Panc1 (cell line): Measurements from ENCODE around the gene ZKSCAN4. TPM values are rescaled to one million over a fixed set of nuclear protein-coding genes. Genes with fewer than 3 reads are reported as not detected.

Experiments used
- ATAC-seq: fragments of 200-7000 bp; cut with Tn5 transposase; 2 replicates; pipeline ENCODE4 v1.9.1; 2020; ENCODE audit warnings: mild to moderate bottlenecking, moderate library complexity
- BruUV-seq: library from RNA; stranded (reverse); fragments of 400-500 nt; replicated peaks from 2 replicates; lab custom pipeline; 2021; lab: Mats Ljungman, UMichigan
- CTCF ChIA-PET: fragments of 300-600 bp; sonication (Branson Sonifier 250); formaldehyde crosslinking; loops from one replicate; lab custom pipeline; 2022; ENCODE audit warnings: antibody characterized with exemption; lab: Charles Lee
- POLR2A ChIA-PET: fragments of 300-600 bp; sonication (Branson Sonifier 250); formaldehyde crosslinking; loops from one replicate; lab custom pipeline; 2022; ENCODE audit warnings: antibody characterized with exemption; lab: Charles Lee
- DNase-seq: peaks from one replicate; pipeline ENCODE4 v3.0.0-alpha.2; 2010; ENCODE audit warnings: low read depth, low spot score
- H3K27ac ChIP-seq: 2 replicates; pipeline ENCODE4 v1.5.1; 2011; ENCODE audit warnings: mild to moderate bottlenecking, low read length, inconsistent platforms
- H3K27me3 ChIP-seq: fragments of 200-500 bp; sonication (Bioruptor generic); 2 replicates; pipeline ENCODE4 v1.6.0; 2014; ENCODE audit warnings: low read length, inconsistent platforms; ENCODE audit not compliant: control insufficient read depth, insufficient read depth
- H3K36me3 ChIP-seq: fragments of 200-500 bp; sonication (Bioruptor generic); 2 replicates; pipeline ENCODE4 v1.5.1; 2014; ENCODE audit warnings: inconsistent platforms, mild to moderate bottlenecking, low read length, moderate library complexity; ENCODE audit not compliant: control insufficient read depth, insufficient read depth
- H3K4me1 ChIP-seq: 2 replicates; pipeline ENCODE4 v1.5.1; 2011; ENCODE audit warnings: inconsistent platforms, mild to moderate bottlenecking, low read length, moderate library complexity; ENCODE audit not compliant: control insufficient read depth, insufficient read depth
- H3K4me3 ChIP-seq, 2 experiments: 2 replicates each; pipeline ENCODE4 v1.5.1; 2011 to 2012; ENCODE audit warnings: low read depth in 2 of 2, low read length in 2 of 2, mild to moderate bottlenecking in 2 of 2, inconsistent platforms in 1 of 2, moderate library complexity in 1 of 2
- H3K9me3 ChIP-seq: fragments of 200-500 bp; sonication (Bioruptor generic); 2 replicates; pipeline ENCODE4 v1.5.1; 2014; ENCODE audit warnings: low read depth, mild to moderate bottlenecking, inconsistent platforms, low read length, moderate library complexity; ENCODE audit not compliant: control insufficient read depth, insufficient read depth
- CTCF ChIP-seq: fragments of 450-650 bp; IDR thresholded peaks from 2 replicates; pipeline ENCODE4 v1.5.1; 2017; ENCODE audit warnings: mild to moderate bottlenecking
- POLR2AphosphoS5 ChIP-seq: IDR thresholded peaks from 2 replicates; pipeline ENCODE4 v1.6.1; 2012; ENCODE audit warnings: mild to moderate bottlenecking, low read depth, low read length, moderate library complexity
- REST ChIP-seq, 2 experiments: IDR thresholded peaks; 2 replicates each; pipeline ENCODE4 v1.6.1; 2011 to 2012; ENCODE audit warnings: low read depth in 2 of 2, control low read depth in 1 of 2, low read length in 1 of 2, mild to moderate bottlenecking in 1 of 2, moderate library complexity in 1 of 2; ENCODE audit not compliant: insufficient read depth in 1 of 2
- SIN3A ChIP-seq: IDR thresholded peaks from 2 replicates; pipeline ENCODE4 v1.6.1; 2012; ENCODE audit warnings: low read depth, mild to moderate bottlenecking, low read length, moderate library complexity, borderline replicate concordance; ENCODE audit not compliant: insufficient read depth
- TCF7L2 ChIP-seq: IDR thresholded peaks from 2 replicates; pipeline ENCODE4 v1.6.1; 2011; ENCODE audit warnings: mild to moderate bottlenecking, low read depth, low read length, inconsistent platforms
- in situ Hi-C: cut with HindIII; loops from 2 replicates; pipeline ENCODE4 v1.10.0; 2016; ENCODE audit warnings: low sequenced_read_pairs, low pct_unique_long_range_greater_than_20kb
- intact Hi-C: fragments of 100-400 bp; cut with micrococcal nuclease; formaldehyde crosslinking; loops from one replicate; pipeline ENCODE4 v1.10.0; 2022; ENCODE audit not compliant: unreplicated experiment
- total RNA-seq: library from RNA; stranded (reverse); gene quantifications from one replicate; pipeline ENCODE4 v1.2.1, GENCODE V29; 2021; ENCODE audit not compliant: unreplicated experiment

ZKSCAN4 gene
- total RNA-seq, 1 experiment from 2014 or later = 4.4 TPM

DNA sequence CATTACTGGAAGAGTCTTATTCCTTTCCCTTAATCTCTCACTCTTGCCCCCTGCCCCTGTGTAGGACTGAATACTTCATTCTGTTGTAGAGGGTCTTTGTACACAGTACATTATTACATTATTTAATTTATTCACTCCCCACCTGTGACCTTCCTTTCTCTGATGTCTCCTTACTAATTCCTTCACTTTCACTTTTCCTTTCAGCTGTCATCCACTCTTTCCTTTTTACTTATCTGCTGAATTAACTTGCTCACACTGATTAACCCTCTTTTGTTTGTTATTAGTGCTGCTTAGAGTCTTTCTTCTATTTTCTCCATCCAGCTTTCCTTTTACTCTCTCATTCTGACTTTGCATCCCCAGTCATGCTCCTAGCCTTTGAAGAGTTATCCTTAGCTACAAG is 22.8 kb upstream of the ZKSCAN4 start:
- ChIA-PET POLR2A (no interaction called here), CTCF (interaction anchor here (1.0 kb wide), 1 partner anchor 81 kb away, joined by 3 read pairs; no protein-coding TSS in a partner anchor)
- no peaks in the 10 kb centered on the region for H3K4me1 ChIP-seq
- DNase-seq (no peak), ATAC-seq (no peak)
- no peak overlapping the region for H3K27ac ChIP-seq
- in situ Hi-C loops (no loop called here), intact Hi-C loops (no loop called here)
- H3K4me3 ChIP-seq = no peak overlapping the region
- H3K9me3 ChIP-seq = no peaks in the 10 kb centered on the region
- no peak for TF ChIP-seq POLR2AphosphoS5
- TF ChIP-seq TCF7L2 = no peak
- no peak for TF ChIP-seq SIN3A
- no peak for TF ChIP-seq CTCF
- no peak for TF ChIP-seq REST (IDR thresholded peaks at IDR 0.05; ENCODE audit: insufficient read depth in 1 of 2, low read depth in 2 of 2, low read length in 1 of 2)
- no peaks in the 10 kb centered on the region for H3K36me3 ChIP-seq
- H3K27me3 ChIP-seq = no peaks in the 10 kb centered on the region
- no TSS peak for BruUV-seq

DNA sequence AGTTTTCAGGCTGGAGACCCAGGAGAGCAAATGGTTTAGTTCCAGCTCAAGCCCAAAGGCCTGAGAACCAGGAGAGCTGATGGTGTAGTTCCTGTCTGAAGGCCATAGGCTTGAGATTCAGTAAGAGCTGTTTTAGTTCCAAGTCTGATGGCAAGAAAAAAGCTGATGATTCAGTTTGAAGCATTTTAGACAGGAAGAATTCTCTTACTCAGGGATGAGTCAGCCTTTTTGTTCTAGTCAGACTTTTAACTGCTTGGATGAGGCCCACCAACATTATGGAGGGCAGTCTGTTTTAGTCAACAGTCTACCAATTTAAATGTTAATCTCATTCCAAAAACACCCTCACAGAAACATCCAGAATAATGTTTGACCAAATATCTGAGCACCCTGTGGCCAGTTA is 17.4 kb upstream of the ZKSCAN4 start:
- H3K27ac ChIP-seq = no peak overlapping the region; the same call in 1 of the 2 replicates

More for the DNA sequence above, 17.4 kb upstream of the ZKSCAN4 start:
- ChIA-PET POLR2A (interaction anchor here (0.5 to 0.9 kb wide), 2 partner anchors 128 to 474 kb away, joined by 3 read pairs; partner anchors contain the start of gene ZKSCAN8), CTCF (no interaction called here)
- Histone ChIP-seq H3K4me3 (no peak overlapping the region), H3K27me3 (no peaks in the 10 kb centered on the region), H3K9me3 (no peaks in the 10 kb centered on the region), H3K36me3 (no peaks in the 10 kb centered on the region; the same call in none of the 2 replicates), H3K4me1 (peaks cover 16% of the 10 kb centered on the region; the same call in 1 of the 2 replicates)
- ATAC-seq (peak; percentile 45; the same call in 1 of the 2 replicates), DNase-seq (peak; percentile 56)
- TF ChIP-seq TCF7L2 (no peak), POLR2AphosphoS5 (no peak), CTCF (no peak)
- intact Hi-C loops = loop anchor here (5.0 kb wide), 1 partner anchor 83 kb away; no protein-coding TSS in a partner anchor
- BruUV-seq = no TSS peak
- in situ Hi-C loops = no loop called here
